Endothelial cell of umbilical vein (primary cell): ENCODE measurements around the gene CCDC60. TPM values are rescaled to one million over a fixed set of nuclear protein-coding genes. Genes with fewer than 3 reads are reported as not detected.

ENCODE experiments used
- BruUV-seq: library from RNA; stranded (reverse); fragments of 400-500 nt; replicated peaks from 2 replicates; lab custom pipeline; 2021; lab: Mats Ljungman, UMichigan
- CTCF ChIA-PET: fragments of 300-600, 350-600 bp; sonication (Branson Sonifier 250); formaldehyde crosslinking; loops from one replicate; lab custom pipeline; 2021; ENCODE audit warnings: antibody characterized with exemption, inconsistent platforms; lab: Charles Lee
- POLR2A ChIA-PET: fragments of 300-600, 350-600 bp; sonication (Branson Sonifier 250); formaldehyde crosslinking; loops from one replicate; lab custom pipeline; 2021; ENCODE audit warnings: antibody characterized with exemption, inconsistent platforms; lab: Charles Lee
- DNase-seq: peaks from one replicate; pipeline ENCODE4 v3.0.0-alpha.2; 2011; ENCODE audit warnings: low read depth, low spot score
- FAIRE-seq: peaks from 2 replicates; lab custom pipeline; 2011; peaks lifted over from hg19 to GRCh38; lab: Jason Lieb, UNC
- H2AFZ ChIP-seq: 2 replicates; pipeline ENCODE4 v1.6.0; 2012; ENCODE audit warnings: low read depth, low read length, control low read depth, inconsistent platforms
- H3K27ac ChIP-seq: 2 replicates; pipeline ENCODE4 v1.5.1; 2011; ENCODE audit warnings: low read depth, mild to moderate bottlenecking, control low read depth, low read length, moderate library complexity; ENCODE audit not compliant: insufficient read depth
- H3K27me3 ChIP-seq, 2 experiments: 2 replicates each; pipeline versions ENCODE4 v1.6.0 to v1.6.1; 2011; ENCODE audit warnings: low read length in 2 of 2, mixed read lengths in 1 of 2; ENCODE audit not compliant: control insufficient read depth in 2 of 2, insufficient read depth in 2 of 2
- H3K36me3 ChIP-seq, 2 experiments: 2 replicates in 1 of 2; 3 replicates in 1 of 2; pipeline ENCODE4 v1.5.1; 2011; ENCODE audit warnings: low read length in 2 of 2, mild to moderate bottlenecking in 1 of 2, moderate library complexity in 1 of 2; ENCODE audit not compliant: control insufficient read depth in 2 of 2, insufficient read depth in 2 of 2; ENCODE audit errors: extremely low read depth in 1 of 2
- H3K4me1 ChIP-seq: 3 replicates; pipeline ENCODE4 v1.5.1; 2011; ENCODE audit warnings: mild to moderate bottlenecking, low read length; ENCODE audit not compliant: control insufficient read depth, insufficient read depth; ENCODE audit errors: extremely low read depth
- H3K4me2 ChIP-seq: 2 replicates; pipeline ENCODE4 v1.6.1; 2011; ENCODE audit warnings: low read length, control low read depth, mixed read lengths; ENCODE audit not compliant: insufficient read depth
- H3K4me3 ChIP-seq, 3 experiments: fragments of 200-600 bp in 1 of 3; sonication (generic), shearing (Covaris generic) in 1 of 3; replicated peaks in 1 of 3; 2 replicates each; pipeline ENCODE4 v1.5.1; 2011 to 2016; ENCODE audit warnings: control low read depth in 3 of 3, low read length in 3 of 3, mild to moderate bottlenecking in 2 of 3, inconsistent platforms in 1 of 3, low read depth in 1 of 3, moderate library complexity in 1 of 3; ENCODE audit not compliant: insufficient read depth in 1 of 3
- H3K79me2 ChIP-seq: 2 replicates; pipeline ENCODE4 v1.6.0; 2012; ENCODE audit warnings: low read length, inconsistent platforms; ENCODE audit not compliant: control insufficient read depth, insufficient read depth
- H3K9ac ChIP-seq: replicated peaks from 2 replicates; pipeline ENCODE3; 2011; ENCODE audit warnings: low read length, control low read depth; ENCODE audit not compliant: insufficient read depth; ENCODE audit errors: extremely low read depth
- H3K9me1 ChIP-seq: replicated peaks from 3 replicates; pipeline ENCODE4 v1.6.0; 2011; ENCODE audit warnings: mild to moderate bottlenecking, low read length; ENCODE audit not compliant: control insufficient read depth, insufficient read depth; ENCODE audit errors: extremely low read depth
- H3K9me3 ChIP-seq: replicated peaks from 2 replicates; pipeline ENCODE4 v1.5.1; 2012; ENCODE audit warnings: low read length, inconsistent platforms; ENCODE audit not compliant: control insufficient read depth, insufficient read depth
- H4K20me1 ChIP-seq: replicated peaks from 2 replicates; pipeline ENCODE3; 2011; ENCODE audit warnings: mild to moderate bottlenecking, low read length; ENCODE audit not compliant: control insufficient read depth, insufficient read depth; ENCODE audit errors: extremely low read depth
- CTCF ChIP-seq, 2 donors: IDR thresholded peaks; 1 replicate in 1 of 2; 2 replicates in 1 of 2; pipeline ENCODE4 v1.5.1; 2011; ENCODE audit warnings: low read length in 2 of 2, mild to moderate bottlenecking in 2 of 2, moderate library complexity in 2 of 2, control low read depth in 1 of 2, inconsistent platforms in 1 of 2, low read depth in 1 of 2; ENCODE audit not compliant: insufficient read depth in 1 of 2; ENCODE audit errors: extremely low read depth in 1 of 2
- EZH2 ChIP-seq: IDR thresholded peaks from 2 replicates; pipeline ENCODE4 v1.6.1; 2012; ENCODE audit warnings: borderline replicate concordance, low read depth, mild to moderate bottlenecking, moderate library complexity, low read length, inconsistent platforms; ENCODE audit not compliant: severe bottlenecking
- FOS ChIP-seq: IDR thresholded peaks from 2 replicates; pipeline ENCODE4 v1.6.1; 2011; ENCODE audit warnings: mild to moderate bottlenecking, low read length, moderate library complexity, borderline replicate concordance; ENCODE audit not compliant: insufficient read depth
- GATA2 ChIP-seq: IDR thresholded peaks from 2 replicates; pipeline ENCODE4 v1.7.0; 2011; ENCODE audit warnings: low read depth, mild to moderate bottlenecking, moderate library complexity, mixed read lengths, low read length; ENCODE audit not compliant: insufficient read length, insufficient read depth
- JUN ChIP-seq: IDR thresholded peaks from 2 replicates; pipeline ENCODE4 v1.6.1; 2011; ENCODE audit warnings: borderline replicate concordance, low read depth; ENCODE audit not compliant: insufficient read length, insufficient read depth
- MYC ChIP-seq: IDR thresholded peaks from one replicate; pipeline ENCODE4 v1.6.1; 2011; ENCODE audit warnings: mild to moderate bottlenecking, low read depth, low read length
- POLR2A ChIP-seq: IDR thresholded peaks from 2 replicates; pipeline ENCODE4 v1.6.1; 2012; ENCODE audit warnings: low read depth, mild to moderate bottlenecking, control low read depth, low read length
- POLR2AphosphoS5 ChIP-seq: IDR thresholded peaks from 2 replicates; pipeline ENCODE4 v1.6.1; 2012; ENCODE audit warnings: low read depth, mild to moderate bottlenecking, control low read depth, low read length, moderate library complexity; ENCODE audit not compliant: insufficient read depth
- dilution Hi-C: fragments of 300-500 bp; cut with MboI; formaldehyde crosslinking; loops from one replicate; pipeline ENCODE4 v1.15.0; 2019; ENCODE audit warnings: low sequenced_read_pairs; ENCODE audit not compliant: extremely low pct_ligation_motif_present
- intact Hi-C: fragments of 100-400 bp; cut with micrococcal nuclease; formaldehyde crosslinking; loops from one replicate; pipeline ENCODE4 v1.10.0; 2022
- polyA plus RNA-seq, 4 experiments: library from polyadenylated mRNA; depleted of rRNA in 3 of 4; stranded (reverse) in 3 of 4; unstranded in 1 of 4; fragments of >200 nt; gene quantifications; 2 replicates each; pipeline versions ENCODE4 v1.2.1 to v1.2.3, GENCODE V29; 2011 to 2012; ENCODE audit warnings: missing spikeins in 1 of 4
- total RNA-seq: library from RNA; stranded (reverse); gene quantifications from 2 replicates; pipeline ENCODE4 v1.2.3, GENCODE V29; 2021
- TF ChIP-seq, protein P1 (sequence below): IDR thresholded peaks from 2 replicates; pipeline ENCODE4 v1.6.1; 2011; ENCODE audit not compliant: insufficient read depth, insufficient read length

The CCDC60 gene
- total and polyA plus RNA-seq, 2 donors (not counting 3 experiments of a cell fraction or from before 2014, with no cell fraction given): not detected

- CTCF ChIA-PET: no interaction called here
Measured at GRCh38 chr12:119322301-119322723, 12.2 kb upstream of the CCDC60 start.

GRCh38 chr12:119325813-119326212 is 8.7 kb upstream of the CCDC60 start:
- H3K79me2 ChIP-seq: no peaks in the 10 kb centered on the region
- dilution Hi-C loops: no loop called here
- H3K9me3 ChIP-seq: peaks cover 2% of the 10 kb centered on the region
- ChIA-PET POLR2A (no interaction called here), CTCF (no interaction called here)
- no TSS peak for BruUV-seq
- no peaks in the 10 kb centered on the region for H4K20me1 ChIP-seq
- H3K4me1 ChIP-seq: no peaks in the 10 kb centered on the region
- FAIRE-seq: no peak
- no peaks in the 10 kb centered on the region for H3K36me3 ChIP-seq
- DNase-seq: no peak
- H2AFZ ChIP-seq: no peak overlapping the region
- no peaks in the 10 kb centered on the region for H3K27me3 ChIP-seq
- no peak overlapping the region for H3K27ac ChIP-seq
- intact Hi-C loops: no loop called here
- no peak overlapping the region for H3K4me3 ChIP-seq
- no peak overlapping the region for H3K4me2 ChIP-seq
- TF ChIP-seq, protein P1, sequence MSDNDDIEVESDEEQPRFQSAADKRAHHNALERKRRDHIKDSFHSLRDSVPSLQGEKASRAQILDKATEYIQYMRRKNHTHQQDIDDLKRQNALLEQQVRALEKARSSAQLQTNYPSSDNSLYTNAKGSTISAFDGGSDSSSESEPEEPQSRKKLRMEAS: no peak
- TF ChIP-seq MYC (no peak), POLR2AphosphoS5 (no peak), FOS (no peak), JUN (no peak), POLR2A (no peak), EZH2 (no peak), GATA2 (no peak), CTCF (IDR thresholded peaks at IDR 0.05; ENCODE audit: extremely low read depth in 1 of 2, insufficient read depth in 1 of 2, low read depth in 1 of 2, low read length in 2 of 2) (no peak)
- no peak overlapping the region for H3K9ac ChIP-seq
- H3K9me1 ChIP-seq: no peaks in the 10 kb centered on the region

More at GRCh38 chr12:119322301-119322723, 12.2 kb upstream of the CCDC60 start:
- no peak overlapping the region for H3K4me2 ChIP-seq
- no peaks in the 10 kb centered on the region for H3K9me1 ChIP-seq
- H4K20me1 ChIP-seq: no peaks in the 10 kb centered on the region
- no peak overlapping the region for H3K9ac ChIP-seq
- H3K27ac ChIP-seq: no peak overlapping the region
- no peaks in the 10 kb centered on the region for H3K4me1 ChIP-seq
- no peaks in the 10 kb centered on the region for H3K27me3 ChIP-seq
- H3K4me3 ChIP-seq: no peak overlapping the region
- no TSS peak for BruUV-seq
- TF ChIP-seq, protein P1: no peak
- TF ChIP-seq POLR2A (no peak), GATA2 (no peak), FOS (no peak), POLR2AphosphoS5 (no peak), JUN (no peak), MYC (no peak), EZH2 (no peak)
- DNase-seq (no peak), FAIRE-seq (no peak)
- intact Hi-C loops (no loop called here), dilution Hi-C loops (no loop called here)
- H3K9me3 ChIP-seq: peaks cover 2% of the 10 kb centered on the region
- POLR2A ChIA-PET: no interaction called here
- no peaks in the 10 kb centered on the region for H3K36me3 ChIP-seq
- no peaks in the 10 kb centered on the region for H3K79me2 ChIP-seq
- no peak overlapping the region for H2AFZ ChIP-seq
